Adrenal gland (tissue), 5 donors: ENCODE measurements around the gene KCNC1.

Experiments
- POLR2A ChIP-seq, 2 donors: fragments of 450-650 bp; IDR thresholded peaks; one replicate each; pipeline ENCODE4 v1.6.1; 2017; ENCODE audit warnings: antibody characterized with exemption in 2 of 2, mild to moderate bottlenecking in 2 of 2, moderate library complexity in 1 of 2
- TF ChIP-seq, protein P1 (sequence below), 6 experiments: fragments of 450-650 bp in 4 of 6; fragments of 200-600 bp in 2 of 6; sonication (generic) in 1 of 6; IDR thresholded peaks; 1 replicate in 5 of 6; 2 replicates in 1 of 6; pipeline versions ENCODE4 v1.5.1 to v1.8.0; 2016 to 2021; ENCODE audit warnings: antibody characterized with exemption in 6 of 6, mild to moderate bottlenecking in 2 of 6, moderate library complexity in 1 of 6
- donor health status: DM: no; HTN: no; CAD: no.

DNA sequence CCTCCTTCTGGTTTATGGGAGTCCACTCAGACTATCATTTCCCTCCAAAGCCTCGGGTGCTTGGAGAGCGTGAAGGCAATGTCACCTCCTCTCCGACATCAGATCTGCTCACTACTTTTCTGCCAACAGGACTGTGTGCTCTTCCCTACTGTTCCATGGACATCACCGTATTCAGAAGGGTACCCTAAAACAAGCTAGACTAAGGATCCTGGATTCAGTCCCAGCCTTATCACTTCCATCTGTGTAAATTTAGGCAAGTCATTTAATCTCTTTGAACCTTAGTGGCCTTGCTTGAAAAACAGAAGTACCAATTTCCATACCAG, 78.2 kb downstream of the KCNC1 start:
- TF ChIP-seq, protein P1, sequence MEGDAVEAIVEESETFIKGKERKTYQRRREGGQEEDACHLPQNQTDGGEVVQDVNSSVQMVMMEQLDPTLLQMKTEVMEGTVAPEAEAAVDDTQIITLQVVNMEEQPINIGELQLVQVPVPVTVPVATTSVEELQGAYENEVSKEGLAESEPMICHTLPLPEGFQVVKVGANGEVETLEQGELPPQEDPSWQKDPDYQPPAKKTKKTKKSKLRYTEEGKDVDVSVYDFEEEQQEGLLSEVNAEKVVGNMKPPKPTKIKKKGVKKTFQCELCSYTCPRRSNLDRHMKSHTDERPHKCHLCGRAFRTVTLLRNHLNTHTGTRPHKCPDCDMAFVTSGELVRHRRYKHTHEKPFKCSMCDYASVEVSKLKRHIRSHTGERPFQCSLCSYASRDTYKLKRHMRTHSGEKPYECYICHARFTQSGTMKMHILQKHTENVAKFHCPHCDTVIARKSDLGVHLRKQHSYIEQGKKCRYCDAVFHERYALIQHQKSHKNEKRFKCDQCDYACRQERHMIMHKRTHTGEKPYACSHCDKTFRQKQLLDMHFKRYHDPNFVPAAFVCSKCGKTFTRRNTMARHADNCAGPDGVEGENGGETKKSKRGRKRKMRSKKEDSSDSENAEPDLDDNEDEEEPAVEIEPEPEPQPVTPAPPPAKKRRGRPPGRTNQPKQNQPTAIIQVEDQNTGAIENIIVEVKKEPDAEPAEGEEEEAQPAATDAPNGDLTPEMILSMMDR (IDR thresholded peaks at IDR 0.05), result no peak
- TF ChIP-seq POLR2A (IDR thresholded peaks at IDR 0.05), result no peak
